Stimulated activated CD8-positive, alpha-beta memory T cell treated with anti-CD3 and anti-CD28 coated beads, Interleukin-4, amount 100 ng/mL, for 48 hours (primary cell): ENCODE measurements around the gene TMEM144.

Source experiments
- DNase-seq: peaks from one replicate; pipeline ENCODE4 v3.0.0-alpha.2; 2020

Gene TMEM144

GRCh38 chr4:158302076-158302866, 92.0 kb downstream of the TMEM144 start:
- DNase-seq, result no peak

- DNase-seq, result no peak
These were observed 94.4 kb downstream of the TMEM144 start for GRCh38 chr4:158304694-158305093.
